K562 (cell line): Measurements from ENCODE around the gene SPATA2L. TPM values are rescaled to one million over a fixed set of nuclear protein-coding genes. Genes with fewer than 3 reads are reported as not detected.

Source experiments
- ATF6 ChIP-seq: sonication (generic); formaldehyde crosslinking; IDR thresholded peaks from 2 replicates; pipeline ENCODE4 v1.4.0; 2020; ENCODE audit warnings: mild to moderate bottlenecking, missing genetic modification reagents
- BCLAF1 ChIP-seq, 2 experiments: fragments of 450-650 bp in 1 of 2; IDR thresholded peaks; 2 replicates each; pipeline ENCODE4 v1.6.1; 2011 to 2017; ENCODE audit warnings: low read depth in 2 of 2, antibody characterized with exemption in 1 of 2, borderline replicate concordance in 1 of 2, low read length in 1 of 2, mild to moderate bottlenecking in 1 of 2, mixed read lengths in 1 of 2; ENCODE audit not compliant: control insufficient read depth in 1 of 2
- CBX8 ChIP-seq: fragments of 200-600 bp; sonication (generic); IDR thresholded peaks from 2 replicates; pipeline ENCODE4 v1.6.1; 2012; ENCODE audit warnings: borderline replicate concordance, mixed run types, low read depth, mild to moderate bottlenecking, moderate library complexity, mixed read lengths, low read length, control low read depth, inconsistent platforms; ENCODE audit not compliant: poor library complexity, severe bottlenecking; ENCODE audit errors: extremely low read depth
- ELF1 ChIP-seq: fragments of 200-800 bp; sonication (Bioruptor generic); IDR thresholded peaks from 2 replicates; pipeline ENCODE4 v1.6.1; 2016; ENCODE audit warnings: missing genetic modification characterization, missing compliant biosample characterization
- ERF ChIP-seq: fragments of 450-650 bp; formaldehyde crosslinking; IDR thresholded peaks from 2 replicates; pipeline ENCODE4 v1.4.0; 2020; ENCODE audit warnings: mild to moderate bottlenecking, mixed read lengths
- ETV5 ChIP-seq: sonication (generic); formaldehyde crosslinking; IDR thresholded peaks from 2 replicates; pipeline ENCODE4 v1.4.0; 2020; ENCODE audit warnings: low read depth, mild to moderate bottlenecking, missing genetic modification reagents
- FOSL1 ChIP-seq: fragments of 200-800 bp; sonication (Bioruptor generic); conservative IDR thresholded peaks from 2 replicates; pipeline ENCODE4 v1.6.1; 2016; ENCODE audit warnings: missing genetic modification characterization, missing compliant biosample characterization
- HDAC1 ChIP-seq, 2 experiments: fragments of 450-650 bp; IDR thresholded peaks; 2 replicates each; pipeline ENCODE4 v1.6.1; 2016 to 2017; ENCODE audit warnings: inconsistent platforms in 1 of 2, mild to moderate bottlenecking in 1 of 2, moderate library complexity in 1 of 2
- HNRNPH1 ChIP-seq: fragments of 200-400 bp; formaldehyde crosslinking; optimal IDR thresholded peaks from 2 replicates; pipeline ENCODE3; 2017; ENCODE audit warnings: low read depth, mild to moderate bottlenecking, low read length, moderate library complexity
- NR2C1 ChIP-seq, 2 experiments: fragments of 450-650 bp; IDR thresholded peaks; 2 replicates each; pipeline ENCODE4 v1.6.1; 2017; ENCODE audit warnings: mild to moderate bottlenecking in 2 of 2, antibody characterized with exemption in 1 of 2, inconsistent platforms in 1 of 2, missing compliant biosample characterization in 1 of 2, missing genetic modification characterization in 1 of 2
- POLR2AphosphoS5 ChIP-seq: IDR thresholded peaks from 2 replicates; pipeline ENCODE4 v1.6.1; 2011; ENCODE audit warnings: mild to moderate bottlenecking, low read depth, low read length, moderate library complexity; ENCODE audit not compliant: control insufficient read depth, insufficient read depth
- SMAD4 ChIP-seq: fragments of 250-450 bp; sonication (Bioruptor Pico); conservative IDR thresholded peaks from 2 replicates; pipeline ENCODE4 v1.8.0; 2021; ENCODE audit warnings: inconsistent platforms, mild to moderate bottlenecking, moderate library complexity
- SPI1 ChIP-seq: IDR thresholded peaks from 2 replicates; pipeline ENCODE4 v1.6.1; 2011; ENCODE audit warnings: low read depth, low read length, control low read depth, borderline replicate concordance
- ZBTB9 ChIP-seq: fragments of 450-650 bp; formaldehyde crosslinking; IDR thresholded peaks from 2 replicates; pipeline ENCODE4 v1.4.0; 2020; ENCODE audit warnings: mild to moderate bottlenecking, moderate library complexity
- ZNF395 ChIP-seq: fragments of 200-800 bp; sonication (Bioruptor generic); IDR thresholded peaks from 2 replicates; pipeline ENCODE4 v1.6.1; 2017; ENCODE audit warnings: missing genetic modification characterization, missing compliant biosample characterization
- ZNF41 ChIP-seq: fragments of 250-450 bp; sonication (Bioruptor Pico); conservative IDR thresholded peaks from 2 replicates; pipeline ENCODE4 v1.4.0; 2020; ENCODE audit warnings: mild to moderate bottlenecking
- ZNF584 ChIP-seq: fragments of 200-800 bp; sonication (Bioruptor generic); IDR thresholded peaks from 2 replicates; pipeline ENCODE4 v1.6.1; 2016; ENCODE audit warnings: low read depth, mild to moderate bottlenecking, missing genetic modification characterization, missing compliant biosample characterization
- ZNF766 ChIP-seq: fragments of 200-800 bp; sonication (Bioruptor generic); conservative IDR thresholded peaks from 2 replicates; pipeline ENCODE4 v1.6.1; 2016; ENCODE audit warnings: missing genetic modification characterization, missing compliant biosample characterization
- polyA plus RNA-seq, 8 experiments: library from polyadenylated mRNA; depleted of rRNA in 4 of 8; stranded (reverse) in 5 of 8; unstranded in 3 of 8; fragments of >200 nt; fragmentation: Nextera tagmentation in 2 of 8; fragmentation: Illumina TruSeq in 1 of 8; extraction: Ambion mirVana in 2 of 8; extraction: Trizol in 1 of 8; gene quantifications; 2 replicates each; pipeline versions ENCODE4 v1.2.1 to v1.2.3, GENCODE V29; 2011 to 2014; ENCODE audit warnings: inconsistent platforms in 1 of 8, missing spikeins in 1 of 8
- total RNA-seq, 7 experiments: library from RNA; depleted of rRNA in 6 of 7; stranded (reverse); fragments of >200 nt in 6 of 7; fragmentation: Illumina TruSeq in 2 of 7; extraction: Trizol in 2 of 7; gene quantifications; 2 replicates each; pipeline versions ENCODE4 v1.2.1 to v1.2.3, GENCODE V29; 2011 to 2021; ENCODE audit warnings: low replicate concordance in 1 of 7

Gene SPATA2L
- total and polyA plus RNA-seq, 9 of the 15 experiments (the other 6 are each of a cell fraction or from before 2014, with no cell fraction given): 0.13 to 19.2 (median 4.8) TPM; not detected in 1

- TF ChIP-seq ERF (CRISPR knock-in tag) (0 out of 2 replicates have a peak, but pooled peaks have one; percentile 47), POLR2AphosphoS5 (peak; percentile 75), HDAC1 (IDR thresholded peaks at IDR 0.05) (peak in 1 of 2 experiments; percentile 97; a peak in 2 of 4 replicates), NR2C1 (IDR thresholded peaks at IDR 0.05) (no peak), NR2C1 (tag; IDR thresholded peaks at IDR 0.05) (no peak), ZBTB9 (CRISPR knock-in tag) (0 out of 2 replicates have a peak, but pooled peaks have one; percentile 51), ZNF395 (CRISPR knock-in tag) (0 out of 2 replicates have a peak, but pooled peaks have one; percentile 28), SPI1 (peak; percentile 1; the same call in 1 of the 2 replicates), ZNF41 (CRISPR knock-in tag) (no peak), CBX8 (no peak), FOSL1 (tag) (no peak), HNRNPH1 (no peak), ETV5 (peak; percentile 61; the same call in 1 of the 2 replicates), ZNF766 (CRISPR knock-in tag) (no peak), ATF6 (CRISPR knock-in tag) (peak; percentile 66; the same call in 1 of the 2 replicates), ELF1 (tag) (peak; percentile 87), BCLAF1 (IDR thresholded peaks at IDR 0.05; ENCODE audit: borderline replicate concordance in 1 of 2, control insufficient read depth in 1 of 2, low read depth in 2 of 2, low read length in 1 of 2) (no peak), ZNF584 (no peak), SMAD4 (CRISPR knock-in tag) (peak; percentile 47; the same call in 1 of the 2 replicates)
These were observed 14.9 kb downstream of the SPATA2L start, which contains the start of gene CDK10 (continued) for GRCh38 chr16:89686520-89687091.
